Stomach (tissue), 9 donors: ENCODE results near the gene PCDHGA1. TPM values are rescaled to one million over a fixed set of nuclear protein-coding genes. Genes with fewer than 3 reads are reported as not detected.

ENCODE experiments used
- DNase-seq, 2 donors: peaks; one replicate each; pipeline versions ENCODE4 v3.0.0 to v3.0.0-alpha.2; 2013 to 2019
- H3K27ac ChIP-seq, 5 donors: fragments of 200-600 bp in 4 of 5; sonication (generic) in 4 of 5; one replicate each; pipeline ENCODE4 v1.5.1; 2013 to 2019; ENCODE audit warnings: mild to moderate bottlenecking in 1 of 5, moderate library complexity in 1 of 5
- H3K27me3 ChIP-seq, 3 donors: fragments of 200-600 bp; sonication (generic); one replicate each; pipeline ENCODE4 v1.5.1; 2017 to 2019; ENCODE audit warnings: mixed run types in 1 of 3
- H3K36me3 ChIP-seq, 4 donors: fragments of 200-600 bp; sonication (generic); 1 replicate in 3 of 4; 2 replicates in 1 of 4; pipeline ENCODE4 v1.5.1; 2016 to 2019
- H3K4me1 ChIP-seq, 4 donors: fragments of 200-600 bp; sonication (generic); one replicate each; pipeline ENCODE4 v1.5.1; 2016 to 2019
- H3K4me3 ChIP-seq, 4 donors: fragments of 200-600 bp; sonication (generic) in 3 of 4; one replicate each; pipeline ENCODE4 v1.5.1; 2016 to 2019; ENCODE audit warnings: mild to moderate bottlenecking in 1 of 4
- H3K9me3 ChIP-seq, 4 donors: fragments of 200-600 bp; sonication (generic); one replicate each; pipeline ENCODE4 v1.5.1; 2016 to 2019
- EP300 ChIP-seq: sonication (generic); formaldehyde crosslinking; IDR thresholded peaks from one replicate; pipeline ENCODE4 v1.6.1; 2017; ENCODE audit warnings: antibody characterized with exemption
- POLR2A ChIP-seq, 4 donors: fragments of 450-650 bp; IDR thresholded peaks; one replicate each; pipeline ENCODE4 v1.6.1; 2016; ENCODE audit warnings: antibody characterized with exemption in 4 of 4, control low read depth in 2 of 4, mild to moderate bottlenecking in 1 of 4, moderate library complexity in 1 of 4
- POLR2AphosphoS5 ChIP-seq, 3 donors: sonication (generic); formaldehyde crosslinking; IDR thresholded peaks; one replicate each; pipeline ENCODE4 v1.6.1; 2016; ENCODE audit warnings: antibody characterized with exemption in 3 of 3
- WGBS, 5 donors: extraction: QIAGEN DNeasy Blood & Tissue Kit in 3 of 5; methylation state at CpG; one replicate each; pipeline versions ENCODE4 v1.1.5 to v1.1.7; 2013 to 2018; 5-methylcytosine and 5-hydroxymethylcytosine counted together
- intact Hi-C: fragments of 100-400 bp; cut with DNase I; formaldehyde crosslinking; loops from one replicate; pipeline ENCODE4 v1.15.1; 2023; ENCODE audit warnings: low total_unique reads
- polyA plus RNA-seq, 3 donors: library from polyadenylated mRNA; stranded (reverse); fragments of 200-250 nt; gene quantifications; one replicate each; pipeline ENCODE4 v1.2.3, GENCODE V29; 2013
- total RNA-seq, 5 donors: library from RNA; depleted of rRNA; stranded (reverse); fragments of >200 nt; gene quantifications; one replicate each; pipeline versions ENCODE4 v1.1.0 to v1.2.3, GENCODE V29; 2014 to 2016
- TF ChIP-seq, protein P1 (sequence below), 7 experiments: fragments of 450-650 bp in 4 of 7; fragments of 200-600 bp in 3 of 7; sonication (generic) in 3 of 7; IDR thresholded peaks; one replicate each; pipeline ENCODE4 v1.5.1; 2016 to 2019; ENCODE audit warnings: antibody characterized with exemption in 7 of 7, control low read depth in 2 of 7, mild to moderate bottlenecking in 1 of 7
- donor health status: healthy with polysubstance abuse.
- donor health status: Bipolar disorder and iron deficiency.
- donor health status: healthy.

PCDHGA1 gene
- total and polyA plus RNA-seq, 8 donors: 0.13 to 0.18 TPM; not detected in 6

DNA sequence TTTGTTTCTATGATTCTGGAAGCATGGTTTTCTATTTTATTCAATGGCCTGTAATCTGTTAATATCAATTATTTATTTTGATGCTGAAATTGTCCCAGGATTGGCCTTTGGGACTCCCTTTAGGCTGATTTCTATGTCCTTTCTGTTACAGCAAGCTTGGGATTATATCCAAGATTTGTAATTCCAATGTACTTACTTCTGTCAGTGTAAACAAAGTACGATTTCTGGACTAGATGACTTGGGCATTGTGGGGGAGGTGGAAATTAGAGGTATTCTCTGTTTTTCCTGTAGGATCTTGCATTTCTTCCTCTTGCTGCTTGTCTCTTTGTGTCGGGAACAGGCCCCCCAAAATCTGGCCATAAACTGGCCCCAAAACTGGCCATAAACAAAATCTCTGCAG, 103.7 kb downstream of the PCDHGA1 start:
- Histone ChIP-seq H3K36me3 (peaks cover 0 to 10% (median 2%) of the 10 kb centered on the region in 4 donors), H3K4me1 (peaks cover 0 to 10% (median 0%) of the 10 kb centered on the region in 4 donors), H3K4me3 (no peak overlapping the region), H3K27me3 (peaks cover 0 to 39% (median 12%) of the 10 kb centered on the region in 3 donors), H3K27ac (no peak overlapping the region), H3K9me3 (peaks cover 40 to 96% (median 78%) of the 10 kb centered on the region in 4 donors)
- intact Hi-C loops: no loop called here
- DNase-seq: no peak
- WGBS, 5 donors: 58 to 85% (median 66%) methylated on average over 2 of the region's 2 CpGs
- TF ChIP-seq POLR2A (IDR thresholded peaks at IDR 0.05) (no peak), EP300 (no peak), POLR2AphosphoS5 (IDR thresholded peaks at IDR 0.05) (no peak)
- TF ChIP-seq, protein P1, sequence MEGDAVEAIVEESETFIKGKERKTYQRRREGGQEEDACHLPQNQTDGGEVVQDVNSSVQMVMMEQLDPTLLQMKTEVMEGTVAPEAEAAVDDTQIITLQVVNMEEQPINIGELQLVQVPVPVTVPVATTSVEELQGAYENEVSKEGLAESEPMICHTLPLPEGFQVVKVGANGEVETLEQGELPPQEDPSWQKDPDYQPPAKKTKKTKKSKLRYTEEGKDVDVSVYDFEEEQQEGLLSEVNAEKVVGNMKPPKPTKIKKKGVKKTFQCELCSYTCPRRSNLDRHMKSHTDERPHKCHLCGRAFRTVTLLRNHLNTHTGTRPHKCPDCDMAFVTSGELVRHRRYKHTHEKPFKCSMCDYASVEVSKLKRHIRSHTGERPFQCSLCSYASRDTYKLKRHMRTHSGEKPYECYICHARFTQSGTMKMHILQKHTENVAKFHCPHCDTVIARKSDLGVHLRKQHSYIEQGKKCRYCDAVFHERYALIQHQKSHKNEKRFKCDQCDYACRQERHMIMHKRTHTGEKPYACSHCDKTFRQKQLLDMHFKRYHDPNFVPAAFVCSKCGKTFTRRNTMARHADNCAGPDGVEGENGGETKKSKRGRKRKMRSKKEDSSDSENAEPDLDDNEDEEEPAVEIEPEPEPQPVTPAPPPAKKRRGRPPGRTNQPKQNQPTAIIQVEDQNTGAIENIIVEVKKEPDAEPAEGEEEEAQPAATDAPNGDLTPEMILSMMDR (IDR thresholded peaks at IDR 0.05): no peak

DNA sequence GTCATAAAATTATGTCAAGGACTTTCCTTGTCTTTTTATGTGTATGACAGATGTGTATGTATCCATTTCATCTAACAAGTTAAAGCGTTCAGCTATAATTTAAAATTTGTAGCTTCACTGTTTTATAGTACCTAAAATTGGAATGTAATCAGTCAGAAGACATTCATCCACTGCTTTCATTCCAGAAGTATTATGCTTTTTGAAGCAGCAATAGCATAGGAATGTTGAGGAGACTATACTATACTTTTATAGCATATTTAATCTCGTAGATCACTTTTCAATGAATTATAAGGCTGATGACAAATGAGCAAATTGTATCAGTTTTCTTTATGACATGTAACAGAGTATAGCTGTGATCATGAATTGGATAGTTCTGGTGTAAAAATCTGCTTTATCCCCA, 106.9 kb downstream of the PCDHGA1 start:
- no peak for DNase-seq
- no peaks in the 10 kb centered on the region for H3K4me1 ChIP-seq
- H3K9me3 ChIP-seq: peaks cover 30 to 96% (median 79%) of the 10 kb centered on the region in 4 donors
- TF ChIP-seq POLR2A (IDR thresholded peaks at IDR 0.05) (no peak), EP300 (no peak), POLR2AphosphoS5 (IDR thresholded peaks at IDR 0.05) (no peak)
- TF ChIP-seq, protein P1 (IDR thresholded peaks at IDR 0.05): no peak
- intact Hi-C loops: no loop called here
- H3K27ac ChIP-seq: no peak overlapping the region
- peaks cover 0 to 9% (median 0%) of the 10 kb centered on the region in 4 donors for H3K36me3 ChIP-seq
- WGBS, 5 donors: 80 to 98% (median 89%) methylated on average over 2 of the region's 2 CpGs
- peaks cover 0 to 12% (median 2%) of the 10 kb centered on the region in 3 donors for H3K27me3 ChIP-seq
- H3K4me3 ChIP-seq: no peak overlapping the region

DNA sequence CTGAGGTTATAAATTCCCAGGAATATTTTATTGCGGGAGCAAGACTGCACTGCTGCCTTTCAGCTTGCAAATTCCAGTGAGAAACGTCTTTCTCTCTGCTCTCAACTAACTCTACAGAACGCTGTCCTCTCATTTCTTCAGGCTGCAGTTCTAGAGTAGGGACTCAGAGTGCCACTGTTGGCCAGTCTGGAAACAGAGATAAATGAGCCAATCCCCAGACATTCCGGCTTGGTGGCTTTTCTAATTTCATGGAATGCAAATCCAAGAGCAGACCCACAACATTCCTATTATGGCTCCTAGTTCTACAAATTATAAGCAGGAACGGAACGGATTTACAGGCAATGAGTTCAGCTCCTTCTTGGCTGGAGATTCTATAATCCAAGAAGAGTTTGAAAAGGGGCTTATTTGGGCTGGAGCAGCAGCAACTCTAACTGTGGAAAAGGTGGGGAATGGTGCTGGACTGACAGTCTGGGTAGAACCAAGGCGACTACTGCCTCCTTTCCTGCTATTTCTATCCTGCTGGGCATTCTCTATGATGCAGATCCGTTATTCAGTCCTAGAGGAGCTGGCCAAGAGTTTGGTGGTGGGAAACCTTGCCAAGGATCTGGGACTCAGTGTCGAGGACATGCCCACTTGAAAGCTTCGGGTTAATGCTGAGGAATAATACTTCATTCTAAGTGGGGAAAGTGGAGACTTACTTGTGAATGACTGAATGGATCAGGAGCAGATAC, 109.3 kb downstream of the PCDHGA1 start:
- Histone ChIP-seq H3K4me3 (no peak overlapping the region), H3K9me3 (peaks cover 13 to 90% (median 68%) of the 10 kb centered on the region in 4 donors), H3K27me3 (no peaks in the 10 kb centered on the region), H3K36me3 (peaks cover 0 to 9% (median 0%) of the 10 kb centered on the region in 4 donors), H3K27ac (no peak overlapping the region), H3K4me1 (no peaks in the 10 kb centered on the region)
- no peak for DNase-seq
- intact Hi-C loops: no loop called here
- 60 to 69% (median 64%) methylated on average over 10 of the region's 10 CpGs for WGBS, 5 donors
- no peak for TF ChIP-seq POLR2A (IDR thresholded peaks at IDR 0.05)
- TF ChIP-seq POLR2AphosphoS5 (IDR thresholded peaks at IDR 0.05): no peak
- TF ChIP-seq, protein P1 (IDR thresholded peaks at IDR 0.05): no peak

DNA sequence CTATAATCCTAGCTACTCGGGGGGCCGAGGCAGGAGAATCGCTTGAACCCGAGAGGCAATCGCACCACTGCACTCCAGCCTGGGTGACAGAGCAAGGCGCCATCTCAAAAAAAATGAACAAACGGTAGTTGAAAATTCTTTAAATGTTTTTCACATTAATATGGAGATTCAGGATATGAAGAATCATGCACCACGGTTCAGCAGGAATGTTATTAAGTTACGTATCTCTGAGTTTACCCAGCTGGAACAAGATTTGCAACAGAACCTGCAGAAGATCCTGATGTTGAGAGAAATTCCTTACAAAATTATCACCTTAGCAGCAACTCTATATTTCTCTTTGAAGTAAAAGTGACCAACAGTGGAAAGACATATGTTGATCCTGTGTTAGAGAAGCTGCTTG, 110.0 kb downstream of the PCDHGA1 start:
- Histone ChIP-seq H3K36me3 (peaks cover 0 to 9% (median 0%) of the 10 kb centered on the region in 4 donors), H3K27me3 (no peaks in the 10 kb centered on the region), H3K4me1 (no peaks in the 10 kb centered on the region), H3K27ac (no peak overlapping the region), H3K9me3 (peaks cover 13 to 90% (median 61%) of the 10 kb centered on the region in 4 donors), H3K4me3 (no peak overlapping the region)
- 90 to 93% (median 92%) methylated on average over 9 of the region's 9 CpGs for WGBS, 5 donors
- TF ChIP-seq POLR2A (IDR thresholded peaks at IDR 0.05) (no peak), POLR2AphosphoS5 (IDR thresholded peaks at IDR 0.05) (no peak), EP300 (no peak)
- TF ChIP-seq, protein P1 (IDR thresholded peaks at IDR 0.05): no peak
- intact Hi-C loops: no loop called here
- no peak for DNase-seq
